Mammary epithelial cell (primary cell): ENCODE measurements around the gene SIVA1.

Experiments used
- EZH2 ChIP-seq: IDR thresholded peaks from 2 replicates; pipeline ENCODE4 v1.6.1; 2012; ENCODE audit warnings: low read length, inconsistent platforms, borderline replicate concordance
- TF ChIP-seq, protein P1 (sequence below), 2 donors: IDR thresholded peaks in 1 of 2; conservative IDR thresholded peaks in 1 of 2; 2 replicates each; pipeline ENCODE4 v1.5.1; 2011 to 2012; ENCODE audit warnings: inconsistent platforms in 2 of 2, low read length in 2 of 2, mild to moderate bottlenecking in 2 of 2, control low read depth in 1 of 2, low read depth in 1 of 2; ENCODE audit not compliant: insufficient read depth in 1 of 2; ENCODE audit errors: extremely low read depth in 1 of 2

DNA sequence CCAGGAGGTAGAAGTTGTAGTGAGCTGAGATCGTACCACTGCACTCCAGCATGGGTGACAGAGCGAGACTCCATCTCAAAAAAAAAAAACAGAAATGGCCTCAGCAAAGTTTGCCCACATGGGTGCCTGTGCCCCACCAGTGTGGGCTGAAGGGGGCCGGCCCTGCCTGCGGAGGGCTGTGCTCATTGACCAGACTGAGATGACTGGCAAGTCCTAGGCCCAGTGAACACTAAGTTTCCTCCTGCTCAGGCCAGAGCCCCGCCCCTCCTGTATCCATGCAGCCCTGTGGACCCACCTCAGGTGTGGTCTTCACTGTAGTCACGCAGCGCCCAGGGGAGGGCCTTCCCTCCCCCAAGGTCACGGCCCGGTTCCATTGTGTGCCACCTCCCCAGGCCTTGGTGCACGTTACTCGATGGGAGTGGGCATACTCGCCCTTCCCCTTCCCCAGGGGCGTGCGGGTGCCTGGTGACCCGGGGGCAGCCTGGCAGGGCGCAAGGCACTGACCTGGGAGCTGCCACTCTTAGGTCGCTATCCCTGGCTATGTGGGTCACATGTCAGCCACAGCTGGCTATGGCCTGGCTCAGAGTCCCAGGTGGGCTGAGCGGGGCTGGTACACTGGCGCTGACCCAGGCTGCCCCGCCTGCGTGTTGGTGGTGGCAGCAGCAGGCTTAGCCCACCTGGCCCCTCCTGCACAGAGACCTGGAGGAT is 47.5 kb upstream of the SIVA1 start:
- TF ChIP-seq, protein P1, sequence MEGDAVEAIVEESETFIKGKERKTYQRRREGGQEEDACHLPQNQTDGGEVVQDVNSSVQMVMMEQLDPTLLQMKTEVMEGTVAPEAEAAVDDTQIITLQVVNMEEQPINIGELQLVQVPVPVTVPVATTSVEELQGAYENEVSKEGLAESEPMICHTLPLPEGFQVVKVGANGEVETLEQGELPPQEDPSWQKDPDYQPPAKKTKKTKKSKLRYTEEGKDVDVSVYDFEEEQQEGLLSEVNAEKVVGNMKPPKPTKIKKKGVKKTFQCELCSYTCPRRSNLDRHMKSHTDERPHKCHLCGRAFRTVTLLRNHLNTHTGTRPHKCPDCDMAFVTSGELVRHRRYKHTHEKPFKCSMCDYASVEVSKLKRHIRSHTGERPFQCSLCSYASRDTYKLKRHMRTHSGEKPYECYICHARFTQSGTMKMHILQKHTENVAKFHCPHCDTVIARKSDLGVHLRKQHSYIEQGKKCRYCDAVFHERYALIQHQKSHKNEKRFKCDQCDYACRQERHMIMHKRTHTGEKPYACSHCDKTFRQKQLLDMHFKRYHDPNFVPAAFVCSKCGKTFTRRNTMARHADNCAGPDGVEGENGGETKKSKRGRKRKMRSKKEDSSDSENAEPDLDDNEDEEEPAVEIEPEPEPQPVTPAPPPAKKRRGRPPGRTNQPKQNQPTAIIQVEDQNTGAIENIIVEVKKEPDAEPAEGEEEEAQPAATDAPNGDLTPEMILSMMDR (conservative IDR thresholded peaks at IDR 0.05 in 1 of 2, IDR thresholded peaks at IDR 0.05 in 1 of 2; ENCODE audit: extremely low read depth in 1 of 2, insufficient read depth in 1 of 2, low read depth in 1 of 2, low read length in 2 of 2) = no peak
- TF ChIP-seq EZH2 = no peak
